ENCODE results near the gene C1orf74. TPM values are rescaled to one million over a fixed set of nuclear protein-coding genes. Genes with fewer than 3 reads are reported as not detected.

The C1orf74 gene
- total and polyA plus RNA-seq, 12 donors, result 0.98 to 5.4 (median 2.2) TPM

- intact Hi-C loops (cut with DNase I), result no loop called here
- no peak overlapping the region for H3K4me3 ChIP-seq
- TF ChIP-seq POLR2A (IDR thresholded peaks at IDR 0.05) (no peak), CTCF (IDR thresholded peaks at IDR 0.05) (no peak)
- no peaks in the 10 kb centered on the region for H3K9me3 ChIP-seq (replicated peaks in 1 of 3)
- 6 to 100% (median 74%) methylated on average over 1 of the region's 1 CpG for WGBS, 4 donors
- H3K27me3 ChIP-seq, result no peaks in the 10 kb centered on the region
- no peak overlapping the region for H3K27ac ChIP-seq
- DNase-seq, result no peak
- peaks cover 0 to 27% of the 10 kb centered on the region in 2 donors for H3K36me3 ChIP-seq (replicated peaks in 1 of 2)
- peaks cover 6 to 20% of the 10 kb centered on the region in 2 donors for H3K4me1 ChIP-seq (replicated peaks in 1 of 2)
Measured at GRCh38 chr1:209791920-209792319, 7.6 kb upstream of the C1orf74 start.

GRCh38 chr1:209790286-209791193 lies 6.2 kb upstream of the C1orf74 start:
- Histone ChIP-seq H3K27ac (no peak overlapping the region), H3K9me3 (replicated peaks in 1 of 3) (no peaks in the 10 kb centered on the region), H3K36me3 (replicated peaks in 1 of 2) (peaks cover 0 to 27% of the 10 kb centered on the region in 2 donors), H3K27me3 (no peaks in the 10 kb centered on the region), H3K4me1 (replicated peaks in 1 of 2) (peaks cover 7 to 21% of the 10 kb centered on the region in 2 donors), H3K4me3 (no peak overlapping the region)
- no peak for TF ChIP-seq POLR2A (IDR thresholded peaks at IDR 0.05)
- no peak for TF ChIP-seq CTCF (IDR thresholded peaks at IDR 0.05)
- WGBS, 4 donors, result 84 to 97% (median 89%) methylated on average over 7 to 10 of the region's 10 CpGs
- DNase-seq, result no peak
- intact Hi-C loops (cut with DNase I), result no loop called here

- Histone ChIP-seq H3K27me3 (no peaks in the 10 kb centered on the region), H3K4me3 (no peak overlapping the region), H3K9me3 (replicated peaks in 1 of 3) (no peaks in the 10 kb centered on the region), H3K4me1 (replicated peaks in 1 of 2) (peaks cover 7 to 21% of the 10 kb centered on the region in 2 donors), H3K36me3 (replicated peaks in 1 of 2) (peaks cover 0 to 21% of the 10 kb centered on the region in 2 donors), H3K27ac (no peak overlapping the region)
- no peak for DNase-seq
- TF ChIP-seq POLR2A (IDR thresholded peaks at IDR 0.05) (no peak), CTCF (IDR thresholded peaks at IDR 0.05) (no peak)
- 88 to 100% (median 92%) methylated on average over 1 of the region's 1 CpG for WGBS, 4 donors
- intact Hi-C loops (cut with DNase I), result no loop called here
Measured at GRCh38 chr1:209789245-209789644, 4.9 kb upstream of the C1orf74 start.

GRCh38 chr1:209787551-209787950 lies 3.2 kb upstream of the C1orf74 start:
- Histone ChIP-seq H3K4me3 (no peak overlapping the region), H3K27ac (peak overlapping the region in 4 of 5 donors; percentile 15 to 68 (median 53)), H3K4me1 (replicated peaks in 1 of 2) (peaks cover 7 to 31% of the 10 kb centered on the region in 2 donors), H3K27me3 (no peaks in the 10 kb centered on the region), H3K9me3 (replicated peaks in 1 of 3) (no peaks in the 10 kb centered on the region), H3K36me3 (replicated peaks in 1 of 2) (peaks cover 0 to 21% of the 10 kb centered on the region in 2 donors)
- no peak for TF ChIP-seq CTCF (IDR thresholded peaks at IDR 0.05)
- intact Hi-C loops (cut with DNase I), result no loop called here
- WGBS, 4 donors, result 37 to 45% (median 43%) methylated on average over 2 of the region's 2 CpGs
- DNase-seq, result peak in 6 of 7 donors; percentile 52 to 73 (median 60)
